Uterus (tissue), 4 donors: ENCODE results near the gene OPN1SW. TPM values are rescaled to one million over a fixed set of nuclear protein-coding genes. Genes with fewer than 3 reads are reported as not detected.
A peak's percentile ranks its signal among the peaks of the same experiment; 100 is the strongest.

Experiments used
- DNase-seq, 2 donors: peaks; one replicate each; pipeline ENCODE4 v3.0.0-alpha.2; 2019 to 2020
- H3K27ac ChIP-seq, 2 donors: fragments of 200-600 bp; sonication (generic); 1 replicate in 1 of 2; 2 replicates in 1 of 2; pipeline ENCODE4 v1.5.1; 2016 to 2018
- H3K27me3 ChIP-seq, 2 donors: fragments of 200-600 bp; sonication (generic); one replicate each; pipeline ENCODE4 v1.5.1; 2018 to 2019; ENCODE audit warnings: control low read depth in 1 of 2
- H3K36me3 ChIP-seq, 2 donors: fragments of 200-600 bp; sonication (generic); one replicate each; pipeline ENCODE4 v1.5.1; 2019; ENCODE audit warnings: control low read depth in 1 of 2
- H3K4me1 ChIP-seq, 2 donors: fragments of 200-600 bp; sonication (generic); one replicate each; pipeline ENCODE4 v1.5.1; 2018 to 2019; ENCODE audit warnings: control low read depth in 1 of 2
- H3K4me3 ChIP-seq, 2 donors: fragments of 200-600 bp; sonication (generic); 1 replicate in 1 of 2; 2 replicates in 1 of 2; pipeline ENCODE4 v1.5.1; 2018 to 2019; ENCODE audit warnings: mild to moderate bottlenecking in 1 of 2
- H3K9me3 ChIP-seq, 2 donors: fragments of 200-600 bp; sonication (generic); one replicate each; pipeline ENCODE4 v1.5.1; 2019; ENCODE audit warnings: control low read depth in 1 of 2
- CTCF ChIP-seq, 4 experiments: fragments of 200-600 bp in 2 of 4; fragments of 450-650 bp in 2 of 4; sonication (generic) in 2 of 4; IDR thresholded peaks; one replicate each; pipeline ENCODE4 v1.5.1; 2016 to 2019; ENCODE audit warnings: antibody characterized with exemption in 4 of 4, mild to moderate bottlenecking in 2 of 4, moderate library complexity in 1 of 4
- POLR2A ChIP-seq, 2 donors: fragments of 450-650 bp; IDR thresholded peaks; one replicate each; pipeline ENCODE4 v1.6.1; 2016; ENCODE audit warnings: antibody characterized with exemption in 2 of 2, mild to moderate bottlenecking in 1 of 2, moderate library complexity in 1 of 2
- intact Hi-C: fragments of 100-400 bp; cut with DNase I; formaldehyde crosslinking; loops from one replicate; pipeline ENCODE4 v1.15.1; 2023; ENCODE audit warnings: low total_unique reads
- total RNA-seq, 4 donors: library from RNA; depleted of rRNA in 3 of 4; stranded (reverse); fragments of >200 nt in 3 of 4; gene quantifications; one replicate each; pipeline versions ENCODE4 v1.1.0 to v1.2.4, GENCODE V29; 2014 to 2023
- donor health status: DM: yes; HTN: yes; CAD: no.

The OPN1SW gene
- total RNA-seq, 4 donors from 2014 or later: not detected

GRCh38 chr7:128793181-128793547 is 17.6 kb upstream of the OPN1SW start:
- Histone ChIP-seq H3K27me3 (no peaks in the 10 kb centered on the region), H3K36me3 (no peaks in the 10 kb centered on the region), H3K27ac (no peak overlapping the region), H3K9me3 (no peaks in the 10 kb centered on the region), H3K4me1 (peaks cover 0 to 14% of the 10 kb centered on the region in 2 donors), H3K4me3 (no peak overlapping the region)
- intact Hi-C loops: loop anchor here (5.0 kb wide), 1 partner anchor 79 kb away; no protein-coding TSS in a partner anchor
- no peak for DNase-seq
- TF ChIP-seq CTCF (IDR thresholded peaks at IDR 0.05): no peak
- TF ChIP-seq POLR2A (IDR thresholded peaks at IDR 0.05): no peak

GRCh38 chr7:128792471-128793180 is 17.0 kb upstream of the OPN1SW start:
- peak overlapping the region in 1 of 2 donors; percentile 77 for H3K4me3 ChIP-seq
- H3K27ac ChIP-seq: no peak overlapping the region
- no peak for TF ChIP-seq POLR2A (IDR thresholded peaks at IDR 0.05)
- TF ChIP-seq CTCF (IDR thresholded peaks at IDR 0.05): no peak
- H3K27me3 ChIP-seq: no peaks in the 10 kb centered on the region
- peaks cover 0 to 14% of the 10 kb centered on the region in 2 donors for H3K4me1 ChIP-seq
- no peak for DNase-seq
- H3K9me3 ChIP-seq: no peaks in the 10 kb centered on the region
- intact Hi-C loops: loop anchor here (5.0 kb wide), 1 partner anchor 80 kb away; no protein-coding TSS in a partner anchor
- no peaks in the 10 kb centered on the region for H3K36me3 ChIP-seq

GRCh38 chr7:128791972-128792327 is 16.4 kb upstream of the OPN1SW start:
- Histone ChIP-seq H3K27ac (peak overlapping the region; percentile 81 to 86), H3K4me1 (peaks cover 0 to 14% of the 10 kb centered on the region in 2 donors), H3K36me3 (no peaks in the 10 kb centered on the region), H3K27me3 (no peaks in the 10 kb centered on the region), H3K9me3 (no peaks in the 10 kb centered on the region), H3K4me3 (peak overlapping the region; percentile 65 to 77)
- intact Hi-C loops: loop anchor here (5.0 kb wide), 1 partner anchor 80 kb away; no protein-coding TSS in a partner anchor
- TF ChIP-seq POLR2A (IDR thresholded peaks at IDR 0.05): no peak
- no peak for TF ChIP-seq CTCF (IDR thresholded peaks at IDR 0.05)
- no peak for DNase-seq

GRCh38 chr7:128791121-128791971 is 15.8 kb upstream of the OPN1SW start, which contains the start of gene CCDC136:
Gene CCDC136, plus strand, starts transcription at chr7:128791968. Its CDS starts 444 bp downstream, at chr7:128792412.
- peak within 1 kb of the TSS; percentile 65 to 77 for H3K4me3 ChIP-seq
- no peaks in the 10 kb centered on the region for H3K9me3 ChIP-seq
- no peaks in the 10 kb centered on the region for H3K36me3 ChIP-seq
- H3K27me3 ChIP-seq: no peaks in the 10 kb centered on the region
- H3K27ac ChIP-seq: peak within 1 kb of the TSS; percentile 81 to 86
- TF ChIP-seq CTCF (IDR thresholded peaks at IDR 0.05) (no peak), POLR2A (IDR thresholded peaks at IDR 0.05) (peak in 1 of 2 donors; percentile 43)
- peak; percentile 65 to 66 for DNase-seq
- intact Hi-C loops: loop anchor here (5.0 kb wide), 1 partner anchor 81 kb away; no protein-coding TSS in a partner anchor
- peaks cover 0 to 14% of the 10 kb centered on the region in 2 donors for H3K4me1 ChIP-seq
